ENCODE measurements around the gene GINS2.

GINS2 gene

DNA sequence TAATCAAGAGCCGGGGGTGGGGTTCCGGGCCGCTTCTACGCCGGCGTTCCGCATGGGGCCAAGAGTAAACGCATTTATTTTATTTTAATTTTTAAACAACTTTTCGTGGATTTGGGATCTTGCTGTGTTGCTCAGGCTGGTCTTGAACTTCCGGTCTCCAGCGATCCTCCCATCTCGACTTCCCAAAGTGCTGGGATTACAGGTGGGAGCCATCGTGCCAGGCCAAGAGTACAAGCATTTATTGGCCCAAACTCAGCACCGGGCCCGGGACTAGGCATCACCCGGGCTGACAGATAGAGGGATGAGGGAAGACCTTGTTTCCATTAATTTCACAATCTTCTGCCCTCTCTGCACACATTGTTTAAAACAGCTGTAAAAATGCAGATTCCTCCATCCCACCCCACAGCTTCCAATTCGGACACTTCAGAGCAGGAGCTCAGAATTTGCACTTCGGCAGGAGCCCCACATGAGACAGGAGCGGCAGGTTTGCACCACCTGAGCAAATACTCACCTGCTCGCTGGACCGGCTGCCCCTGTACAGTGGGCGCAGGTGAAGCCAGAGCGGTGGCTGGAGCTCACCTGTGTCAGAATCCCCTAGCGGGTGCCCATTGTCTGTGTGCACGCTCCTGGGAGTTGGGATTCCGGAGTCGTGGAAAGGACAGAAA is 663 bp upstream of the GINS2 start:
- DNase-seq (ENCODE audit: low spot score), result no peak

DNA sequence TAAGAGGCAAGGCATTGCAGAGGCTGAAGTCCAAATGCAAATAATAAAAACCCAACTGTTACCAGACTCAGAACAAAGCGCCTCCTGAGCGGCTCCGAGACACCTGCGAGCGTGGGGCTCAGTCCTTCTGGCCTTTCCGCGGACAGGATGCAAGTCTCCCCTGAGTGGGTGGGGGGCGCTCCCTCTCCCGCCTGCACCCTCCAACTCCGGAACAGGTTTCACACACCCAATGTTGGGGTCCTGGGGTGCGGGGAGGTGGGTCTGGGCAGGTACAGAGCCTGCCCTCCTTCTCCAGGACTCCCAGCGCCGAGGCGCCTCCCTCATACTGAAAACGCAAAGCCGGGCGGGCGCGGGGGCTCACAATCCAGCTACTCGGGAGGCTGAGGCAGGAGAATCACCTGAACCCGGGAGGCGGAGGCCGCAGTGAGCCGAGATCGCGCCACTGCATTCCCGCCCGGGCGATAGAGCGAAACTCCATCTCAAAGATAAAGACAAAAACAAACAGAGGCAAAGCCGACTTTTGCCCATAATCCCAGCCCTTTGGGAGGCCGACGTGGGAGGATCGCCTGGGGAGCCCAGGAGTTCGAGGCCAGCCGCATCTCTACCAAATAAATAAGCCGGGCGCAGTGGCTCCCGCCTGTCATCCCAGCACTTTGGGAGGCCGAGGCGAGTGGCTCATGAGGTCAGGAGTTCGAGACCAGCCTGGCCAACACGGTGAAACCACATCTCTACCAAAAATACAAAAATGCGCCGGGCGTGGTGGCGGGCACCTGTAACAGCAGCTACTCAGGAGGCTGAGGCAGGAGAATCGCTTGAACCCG is 893 bp downstream of the GINS2 start:
- no peak for DNase-seq (ENCODE audit: low spot score)

DNA sequence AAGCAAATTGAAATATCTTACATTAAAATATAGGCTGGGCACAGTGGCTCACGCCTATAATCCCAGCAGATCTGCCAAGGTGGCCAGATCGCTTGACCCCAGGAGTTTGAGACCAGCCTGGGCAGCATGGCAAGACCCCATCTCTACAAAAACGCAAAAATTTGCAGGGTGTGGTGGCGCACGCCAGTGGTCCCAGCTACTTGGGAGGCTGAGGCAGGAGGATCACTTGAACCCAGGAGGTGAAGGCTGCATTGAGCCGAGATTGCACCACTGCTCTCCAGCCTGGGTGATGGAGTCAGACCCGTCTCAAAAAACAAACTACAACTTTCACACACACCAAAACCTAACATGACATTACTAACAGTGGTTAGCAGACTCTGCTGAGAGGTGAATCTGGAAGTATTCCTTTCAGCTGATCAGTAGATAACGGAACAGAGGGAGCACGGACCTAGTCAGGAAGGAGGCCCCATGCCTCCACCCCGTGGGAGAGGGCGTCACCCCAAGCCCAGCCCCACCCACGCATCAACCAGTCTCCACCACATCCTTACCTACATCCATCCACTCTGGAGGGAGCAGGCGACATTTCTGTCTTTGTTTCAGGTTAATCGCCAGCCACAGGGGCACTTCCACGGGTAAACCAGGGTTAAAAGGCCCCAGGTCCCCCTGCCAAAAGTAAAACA is 1.7 kb downstream of the GINS2 start:
- no peak for DNase-seq (ENCODE audit: low spot score)

DNA sequence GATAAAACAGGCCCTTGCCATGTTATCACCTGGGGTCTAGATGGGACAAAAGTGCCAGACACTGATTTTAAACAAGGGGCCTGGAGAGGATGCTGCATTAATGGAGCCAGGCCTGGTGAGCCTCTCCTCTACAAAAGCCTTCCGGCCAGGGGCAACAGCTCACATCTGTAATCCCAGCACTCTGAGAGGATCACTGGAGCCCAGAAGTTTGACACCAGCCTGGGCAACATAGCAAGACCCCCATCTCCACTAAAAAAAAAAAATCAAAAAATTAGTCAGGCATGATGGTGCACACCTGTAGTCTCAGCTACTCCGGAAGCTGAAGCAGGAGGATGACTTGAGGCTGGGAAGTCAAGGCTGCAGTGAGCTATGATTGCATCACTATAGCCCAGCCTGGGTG is 3.5 kb downstream of the GINS2 start:
- no peak for DNase-seq (ENCODE audit: low spot score)

DNA sequence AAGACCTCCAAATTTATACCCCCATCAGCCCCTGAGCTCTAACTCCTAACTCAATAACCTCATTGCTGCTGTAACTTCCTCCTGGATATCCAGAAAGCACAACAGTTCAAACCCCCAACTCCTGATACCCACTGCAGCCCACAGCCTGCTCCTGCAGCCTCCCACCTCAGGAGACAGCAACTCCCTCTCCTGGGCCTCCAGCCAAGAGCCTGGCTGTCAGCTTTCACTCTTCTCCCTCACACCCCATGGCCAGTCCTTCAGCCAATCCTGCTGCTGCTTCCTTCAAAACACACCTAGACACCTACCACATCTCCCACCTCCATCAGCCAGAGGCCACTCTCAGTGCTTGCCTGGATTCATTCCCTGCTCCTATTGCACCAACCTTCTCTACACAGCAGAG is 5.4 kb downstream of the GINS2 start:
- DNase-seq (ENCODE audit: low spot score), result no peak

DNA sequence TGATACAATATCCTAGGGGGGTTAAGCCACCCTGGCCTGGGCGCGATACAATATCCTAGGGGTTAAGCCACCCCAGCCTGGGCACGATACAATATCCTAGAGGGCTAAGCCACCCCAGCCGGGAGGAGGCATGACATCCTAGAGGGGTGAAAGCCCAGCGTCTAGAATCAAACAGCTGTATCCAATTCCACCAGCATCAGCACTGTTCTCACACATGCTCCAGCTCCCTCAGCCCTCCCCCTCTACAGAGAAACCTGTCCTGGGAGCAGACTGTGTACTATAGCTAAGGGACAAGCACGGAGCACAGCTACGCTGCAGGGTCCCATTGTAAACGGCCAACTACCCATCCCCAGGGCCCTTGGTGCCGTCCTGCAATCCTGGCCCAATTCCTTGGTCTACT is 6.2 kb downstream of the GINS2 start:
- no peak for DNase-seq (ENCODE audit: low spot score)

DNA sequence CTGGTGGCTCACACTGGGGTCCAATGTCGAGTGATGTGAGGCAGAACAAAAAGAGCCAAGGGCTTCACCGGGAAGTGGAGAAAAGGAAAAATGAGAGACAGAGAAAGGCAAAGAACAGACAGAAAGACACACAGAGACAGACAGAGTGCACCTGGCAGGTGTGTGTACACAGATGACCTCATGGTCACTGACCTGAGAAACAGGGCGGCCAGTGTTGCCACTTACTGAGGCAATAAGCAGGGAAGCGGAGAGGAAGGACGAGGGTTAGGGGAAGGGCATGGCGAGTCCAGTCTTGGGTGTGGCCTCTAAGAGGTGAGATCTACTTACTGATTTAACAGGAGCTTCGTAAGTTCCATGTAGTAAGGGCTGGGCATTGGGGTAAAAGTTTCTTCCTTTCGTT is 7.5 kb downstream of the GINS2 start:
- DNase-seq (ENCODE audit: low spot score), result no peak

DNA sequence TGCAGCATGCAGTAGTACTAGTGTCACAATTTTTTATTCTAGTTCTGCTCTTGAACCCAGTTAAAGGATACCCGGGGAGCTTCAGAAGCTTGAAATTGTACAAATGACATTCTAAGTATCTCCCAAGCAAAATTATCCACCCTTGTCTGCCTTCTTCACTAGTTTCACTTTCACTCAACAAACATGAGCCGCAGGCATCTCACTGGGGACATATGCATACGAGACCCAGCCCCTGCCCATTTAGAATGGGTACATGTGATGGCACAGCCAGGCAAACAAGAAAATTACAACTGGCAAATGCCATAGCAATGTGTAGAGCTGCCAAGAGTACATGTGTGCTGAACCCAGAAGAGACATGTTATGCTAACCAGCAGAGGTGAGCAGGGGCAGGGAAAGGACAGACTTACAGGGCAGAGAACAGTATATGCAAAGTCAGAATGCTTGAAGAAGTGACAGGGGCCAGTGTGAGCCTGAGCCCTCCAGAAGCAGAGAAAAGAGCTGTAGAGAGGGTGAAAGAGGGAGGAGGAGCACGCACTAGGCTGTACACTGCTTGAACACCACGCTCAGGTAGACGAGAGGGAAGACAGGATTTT is 8.3 kb downstream of the GINS2 start:
- DNase-seq (ENCODE audit: low spot score), result no peak

DNA sequence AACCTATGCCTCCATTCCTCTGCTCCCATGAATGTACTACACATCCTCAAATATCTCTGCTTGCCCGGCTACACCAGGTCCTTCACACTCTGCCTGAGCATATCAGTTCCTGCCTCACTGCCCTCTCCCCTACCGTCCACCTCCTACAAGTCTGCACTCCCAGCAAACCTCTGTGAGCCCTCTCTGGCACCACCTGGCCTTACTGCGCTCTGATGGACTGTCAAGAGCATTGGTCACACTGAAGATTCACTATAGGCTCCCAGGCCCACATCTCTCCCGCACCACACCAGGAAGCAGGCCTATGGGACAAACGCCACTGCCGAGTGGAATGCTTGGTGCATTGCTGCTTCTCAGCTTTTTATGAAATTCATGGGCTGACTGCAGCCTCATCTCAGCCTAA is 8.9 kb downstream of the GINS2 start:
- DNase-seq (ENCODE audit: low spot score), result no peak

DNA sequence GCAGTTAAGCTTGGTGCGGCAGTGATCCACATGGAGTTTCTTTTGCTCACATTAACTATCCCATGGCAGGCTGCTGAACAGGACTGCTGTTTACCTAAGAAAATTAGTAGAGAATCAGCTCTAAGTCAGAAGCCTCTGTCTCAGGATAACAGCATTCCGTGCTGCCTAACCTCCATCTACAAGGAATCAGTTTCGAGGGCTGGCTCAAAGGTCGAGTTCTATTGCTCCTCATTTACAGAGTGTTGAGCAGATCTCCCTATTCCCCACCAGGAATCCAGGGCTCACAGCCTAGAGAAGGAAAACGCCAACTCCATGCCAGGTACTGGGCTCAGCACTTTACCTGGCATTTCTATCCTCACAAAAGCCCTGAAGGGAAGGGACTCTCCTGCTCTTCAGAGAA is 9.9 kb downstream of the GINS2 start:
- DNase-seq (ENCODE audit: low spot score), result no peak

DNA sequence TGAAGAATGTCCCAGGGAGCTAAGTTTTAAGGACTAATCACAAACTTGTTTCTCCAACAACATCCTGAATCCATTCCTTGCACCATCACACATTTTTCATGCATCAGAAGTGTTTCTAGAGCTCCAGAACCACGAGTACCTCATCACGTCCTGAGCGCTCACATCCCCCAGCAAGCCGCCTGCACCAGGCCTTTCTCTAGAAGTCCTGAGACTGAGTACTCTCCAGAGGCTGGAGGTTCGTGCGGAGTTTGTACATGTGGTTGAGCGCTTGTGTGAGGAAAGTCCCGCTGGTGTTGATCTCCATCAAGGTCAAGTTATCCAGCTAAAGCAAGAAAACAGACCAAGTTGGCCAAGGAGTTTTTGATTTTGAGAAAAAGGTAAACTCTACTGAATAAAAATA is 10.7 kb downstream of the GINS2 start:
- DNase-seq (ENCODE audit: low spot score), result no peak

DNA sequence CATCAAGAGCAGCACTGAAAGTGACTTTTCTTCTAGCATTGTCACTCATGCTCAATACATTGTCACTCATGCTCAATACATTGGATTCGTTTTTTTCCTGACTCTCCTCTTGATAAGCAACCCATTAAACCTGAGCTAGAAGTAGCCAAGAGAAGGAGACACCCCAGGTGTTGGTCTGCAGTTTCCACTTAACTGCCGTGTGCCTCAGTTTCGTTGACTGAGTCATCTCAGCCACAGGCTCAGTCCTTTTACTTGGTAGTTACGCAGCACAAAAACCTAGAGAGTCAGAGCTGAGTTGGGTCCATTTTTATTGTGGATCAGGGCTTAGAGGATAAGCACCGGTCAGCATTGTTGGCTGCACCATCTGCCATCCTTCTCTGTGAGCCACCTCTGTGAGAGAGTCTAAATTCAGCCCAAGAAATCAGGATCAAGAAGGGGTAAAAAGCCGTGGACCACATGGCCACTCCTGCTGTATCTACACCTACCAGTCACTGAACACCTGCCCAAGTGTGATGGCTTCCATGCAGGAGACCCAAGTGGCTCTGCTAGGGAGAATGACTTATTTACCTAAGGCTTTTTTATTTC is 11.3 kb downstream of the GINS2 start:
- no peak for DNase-seq (ENCODE audit: low spot score)

DNA sequence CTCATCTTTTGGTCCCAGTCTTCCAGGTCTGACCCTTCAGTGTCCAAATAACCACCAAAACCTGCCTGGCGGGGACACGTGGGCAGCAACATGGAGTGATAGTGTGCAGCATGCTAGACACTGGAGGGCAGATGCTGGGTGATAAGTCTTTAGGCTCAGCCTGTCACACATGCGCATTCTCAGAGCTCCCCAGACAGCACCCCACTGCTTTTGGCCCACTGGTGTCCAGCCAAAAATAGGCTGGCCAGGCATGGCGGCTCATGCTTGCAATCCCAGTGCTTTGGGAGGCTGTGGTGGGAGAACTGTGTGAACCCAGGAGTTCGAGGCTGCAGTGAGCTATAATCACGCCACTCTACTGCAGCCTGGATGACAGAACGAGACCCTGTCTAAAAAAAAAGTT is 12.3 kb downstream of the GINS2 start:
- no peak for DNase-seq (ENCODE audit: low spot score)

DNA sequence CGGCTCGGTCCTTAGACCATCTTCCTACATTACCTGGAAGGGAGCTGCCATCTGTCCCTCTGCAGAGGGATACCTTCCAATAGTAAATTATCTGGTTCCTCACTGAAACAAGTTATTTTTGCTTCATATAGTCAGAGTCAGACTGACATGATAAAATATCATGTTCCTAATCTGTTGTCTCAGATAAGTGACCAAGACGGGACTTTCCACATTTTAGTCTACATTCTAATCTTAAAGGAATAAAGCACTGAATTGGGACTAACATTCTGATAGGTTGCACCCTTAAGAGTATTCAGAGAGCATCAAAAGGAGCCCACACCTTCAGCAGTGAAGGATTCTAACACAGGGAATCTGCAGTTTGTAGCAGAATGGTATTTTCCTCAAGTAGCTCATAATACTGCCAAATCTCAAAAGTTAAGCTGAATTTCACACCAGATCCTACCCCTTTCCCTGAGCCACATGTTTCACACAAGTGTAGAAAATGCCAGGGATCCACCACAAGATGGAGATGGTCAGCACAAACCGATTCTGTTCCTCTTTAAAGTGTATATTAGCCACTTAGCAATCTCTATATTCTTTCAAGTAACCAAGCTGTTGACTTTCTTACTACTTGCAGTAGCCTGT is 13.4 kb downstream of the GINS2 start:
- peak; percentile 44 for DNase-seq (ENCODE audit: low spot score)

DNA sequence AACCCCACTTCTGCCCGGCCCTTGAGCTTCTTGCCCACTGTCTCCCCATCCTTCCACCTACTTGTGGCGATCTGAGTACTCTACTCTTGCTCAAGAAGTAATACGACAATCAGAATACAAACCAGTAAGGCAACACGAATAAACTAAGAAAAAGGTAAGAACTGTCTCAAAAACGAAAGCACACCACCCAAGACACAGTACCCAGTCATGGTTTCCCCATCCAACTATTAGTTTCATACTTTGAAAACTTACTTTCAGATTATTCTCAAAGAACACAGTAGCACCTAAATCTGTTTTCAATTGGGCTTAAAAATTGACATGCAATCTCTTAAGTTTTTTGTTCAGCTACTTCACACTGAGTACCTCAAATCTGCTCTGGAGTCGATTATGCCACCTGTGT is 13.9 kb downstream of the GINS2 start:
- DNase-seq (ENCODE audit: low spot score), result no peak

DNA sequence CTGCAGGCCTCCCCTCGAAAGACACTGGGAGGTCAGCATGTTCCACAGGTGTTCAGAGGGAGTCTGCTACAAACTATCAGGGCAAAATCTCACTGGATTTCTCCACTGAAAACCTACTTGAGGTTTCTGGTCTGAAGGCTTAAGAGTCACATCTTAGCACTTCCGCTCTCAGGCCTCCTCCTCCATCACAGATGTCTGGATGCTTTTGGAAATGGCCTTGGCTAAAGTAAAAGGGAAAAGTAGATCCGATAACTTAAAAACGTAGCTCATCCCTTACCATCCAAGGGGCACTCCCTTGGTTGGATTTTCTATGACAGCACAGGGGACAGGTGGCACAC is 14.4 kb downstream of the GINS2 start:
- no peak for DNase-seq (ENCODE audit: low spot score)

DNA sequence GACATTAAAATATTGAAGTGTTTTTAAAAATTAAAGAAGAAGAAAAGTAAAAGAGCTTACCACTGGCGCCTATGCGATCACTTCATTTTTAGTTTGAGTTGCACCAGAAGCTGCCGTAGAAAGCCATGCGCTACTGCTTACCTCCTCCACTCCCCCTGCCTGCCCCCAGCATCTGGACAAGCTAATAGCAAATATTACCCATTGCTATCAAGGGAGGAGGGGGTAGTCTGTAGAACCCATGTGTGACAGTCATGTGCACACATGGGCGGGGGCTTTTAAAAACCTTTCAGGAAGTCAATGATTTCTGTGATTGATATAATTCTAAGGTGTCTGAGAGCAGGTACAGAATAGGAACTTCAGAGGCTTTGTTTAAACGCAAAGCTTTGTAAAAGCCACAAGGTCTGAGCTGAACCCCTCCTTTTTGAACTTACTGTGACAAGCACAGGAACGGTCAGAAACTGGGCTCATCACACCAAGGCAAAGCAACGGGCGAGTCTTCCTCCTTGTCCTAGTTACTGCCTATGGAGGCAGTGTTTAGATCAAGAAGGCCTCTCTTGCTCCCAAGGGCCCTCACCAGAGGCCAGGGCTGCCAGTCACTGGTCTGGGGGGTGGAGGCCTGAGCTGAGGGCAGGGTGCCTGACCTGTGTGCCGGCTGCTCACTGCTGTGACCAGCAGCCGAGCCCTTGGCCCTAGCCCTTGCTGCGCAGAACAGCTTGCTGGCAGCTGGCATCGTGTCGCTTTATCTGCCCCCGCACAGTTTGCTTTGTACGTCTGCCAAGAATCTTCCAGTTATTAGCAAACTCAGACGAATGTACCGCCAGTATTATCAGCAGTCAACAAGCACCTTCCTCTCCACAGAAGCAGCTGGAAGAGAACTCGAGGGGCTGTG is 15.0 kb downstream of the GINS2 start:
- peak; percentile 20 for DNase-seq (ENCODE audit: low spot score)

DNA sequence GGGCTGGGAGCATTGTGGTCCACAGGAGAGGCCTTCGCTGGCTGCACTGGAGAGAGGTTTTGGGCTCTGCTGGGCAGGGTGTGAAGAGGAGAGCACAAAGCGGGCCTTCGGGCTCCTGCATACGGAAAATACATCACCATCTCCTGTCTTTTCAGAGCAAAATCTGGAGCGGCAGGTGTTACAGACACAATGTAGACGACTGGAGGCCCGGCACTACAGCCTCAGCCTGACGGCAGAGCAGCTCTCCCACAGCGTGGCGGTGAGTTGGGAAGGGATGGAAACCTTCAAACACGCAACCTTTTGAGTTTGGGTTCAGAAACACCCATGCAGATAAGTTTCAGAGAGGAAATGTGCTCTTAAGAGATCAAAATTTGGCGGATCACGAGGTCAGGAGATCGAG is 17.9 kb downstream of the GINS2 start:
- DNase-seq (ENCODE audit: low spot score), result no peak

DNA sequence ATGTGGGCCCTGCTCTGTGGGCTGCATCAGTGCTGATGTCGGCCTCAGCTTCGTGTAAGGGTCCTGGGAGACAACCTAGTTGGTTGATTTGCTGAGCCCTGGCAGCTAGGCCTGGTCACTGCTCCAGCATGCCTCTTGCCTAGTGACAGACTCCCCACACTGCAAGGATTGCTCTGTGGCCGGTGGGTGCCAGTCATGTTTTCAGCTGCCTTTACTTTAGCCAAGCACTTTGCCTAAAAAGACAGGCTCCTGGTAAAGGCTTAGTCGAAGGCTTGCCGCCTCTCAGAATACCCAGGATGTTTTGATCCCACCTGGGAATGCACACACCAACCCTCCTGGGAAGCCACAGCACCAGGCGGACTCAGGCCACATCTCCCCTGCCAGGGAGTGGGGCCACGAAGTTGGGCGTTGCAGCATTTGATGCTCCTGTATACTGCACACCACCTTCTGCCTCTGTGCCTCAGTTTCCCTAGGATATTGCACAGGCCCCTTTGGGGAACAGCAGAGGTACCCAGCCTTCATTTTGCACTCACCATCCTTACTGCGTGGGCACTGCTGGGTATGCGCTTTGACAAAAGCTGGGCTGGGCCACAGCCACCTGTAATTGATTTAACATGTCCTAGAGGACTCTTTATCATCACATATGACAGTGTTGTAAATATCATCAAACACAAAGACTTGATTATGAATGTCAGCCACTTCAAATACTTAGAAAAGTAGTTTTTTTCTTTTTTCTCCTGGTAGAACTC is 19.9 kb downstream of the GINS2 start:
- DNase-seq (ENCODE audit: low spot score), result no peak

DNA sequence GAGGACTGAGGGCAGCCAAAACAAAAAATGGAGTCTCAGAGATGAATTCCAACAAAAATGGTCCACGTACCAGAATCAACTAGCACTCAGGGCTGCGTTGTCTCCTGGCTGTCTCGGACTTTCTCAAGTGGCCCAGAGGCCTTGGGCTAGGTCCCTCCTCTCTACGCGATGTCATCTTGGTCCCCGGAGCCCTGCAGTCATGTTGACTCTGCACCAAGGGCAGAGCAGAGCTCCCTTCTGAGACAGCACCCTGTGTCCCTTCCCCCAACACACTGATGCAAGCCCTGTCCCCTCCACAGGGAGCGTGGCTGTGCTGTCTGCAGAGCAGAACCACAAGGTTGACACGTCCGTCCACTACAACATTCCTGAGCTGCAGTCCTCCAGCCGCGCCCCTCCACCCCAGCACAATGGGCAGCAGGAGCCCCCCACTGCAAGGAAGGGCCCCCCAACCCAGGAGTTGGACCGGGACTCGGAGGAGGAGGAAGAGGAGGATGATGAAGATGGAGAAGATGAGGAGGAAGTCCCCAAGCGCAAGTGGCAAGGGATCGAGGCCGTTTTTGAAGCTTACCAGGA is 20.8 kb downstream of the GINS2 start:
- DNase-seq (ENCODE audit: low spot score), result no peak
